ENCODE results near the gene AVPR2. TPM values are rescaled to one million over a fixed set of nuclear protein-coding genes. Genes with fewer than 3 reads are reported as not detected.
A peak's percentile ranks its signal among the peaks of the same experiment; 100 is the strongest.

AVPR2 gene
- total RNA-seq, 1 experiment from 2014 or later = 3.2 TPM

DNA sequence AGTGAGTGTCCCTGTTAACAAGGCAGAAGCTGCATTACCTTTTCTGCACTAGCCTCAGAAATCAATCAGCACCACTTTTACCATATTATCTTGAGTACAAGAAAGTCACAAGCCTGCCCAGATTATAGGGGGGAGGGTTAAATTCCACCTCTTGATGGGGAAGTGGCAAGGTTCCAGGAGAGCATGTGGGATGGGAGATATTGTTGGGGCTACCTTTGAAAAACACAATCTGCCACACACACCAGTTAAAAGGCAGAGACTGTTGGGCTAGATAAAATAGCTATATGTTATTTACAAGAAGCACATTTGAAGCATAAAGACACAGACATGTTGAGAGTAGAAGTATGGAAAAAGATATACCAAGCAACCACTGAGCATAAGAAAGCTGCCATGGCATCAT lies 6.6 kb upstream of the AVPR2 start:
- Histone ChIP-seq H3K4me2 (no peak overlapping the region), H3K4me3 (no peak overlapping the region), H3K4me1 (replicated peaks; ENCODE audit: insufficient read depth) (peaks cover 24% of the 10 kb centered on the region), H3K27ac (no peak overlapping the region), H3K9me3 (ENCODE audit: insufficient read depth, low read depth) (no peaks in the 10 kb centered on the region), H3K79me2 (ENCODE audit: low read depth) (no peaks in the 10 kb centered on the region), H3K27me3 (ENCODE audit: insufficient read depth, low read depth) (no peaks in the 10 kb centered on the region), H3K9me2 (ENCODE audit: insufficient read depth) (no peaks in the 10 kb centered on the region), H2AFZ (no peak overlapping the region), H3F3A (ENCODE audit: insufficient read depth, low read depth) (peaks cover 5% of the 10 kb centered on the region), H4K20me1 (ENCODE audit: insufficient read depth) (no peaks in the 10 kb centered on the region), H3K36me3 (ENCODE audit: low read depth) (no peaks in the 10 kb centered on the region)
- TF ChIP-seq EZH2 (IDR thresholded peaks at IDR 0.05; ENCODE audit: low read depth) = no peak
- TF ChIP-seq, protein P1, sequence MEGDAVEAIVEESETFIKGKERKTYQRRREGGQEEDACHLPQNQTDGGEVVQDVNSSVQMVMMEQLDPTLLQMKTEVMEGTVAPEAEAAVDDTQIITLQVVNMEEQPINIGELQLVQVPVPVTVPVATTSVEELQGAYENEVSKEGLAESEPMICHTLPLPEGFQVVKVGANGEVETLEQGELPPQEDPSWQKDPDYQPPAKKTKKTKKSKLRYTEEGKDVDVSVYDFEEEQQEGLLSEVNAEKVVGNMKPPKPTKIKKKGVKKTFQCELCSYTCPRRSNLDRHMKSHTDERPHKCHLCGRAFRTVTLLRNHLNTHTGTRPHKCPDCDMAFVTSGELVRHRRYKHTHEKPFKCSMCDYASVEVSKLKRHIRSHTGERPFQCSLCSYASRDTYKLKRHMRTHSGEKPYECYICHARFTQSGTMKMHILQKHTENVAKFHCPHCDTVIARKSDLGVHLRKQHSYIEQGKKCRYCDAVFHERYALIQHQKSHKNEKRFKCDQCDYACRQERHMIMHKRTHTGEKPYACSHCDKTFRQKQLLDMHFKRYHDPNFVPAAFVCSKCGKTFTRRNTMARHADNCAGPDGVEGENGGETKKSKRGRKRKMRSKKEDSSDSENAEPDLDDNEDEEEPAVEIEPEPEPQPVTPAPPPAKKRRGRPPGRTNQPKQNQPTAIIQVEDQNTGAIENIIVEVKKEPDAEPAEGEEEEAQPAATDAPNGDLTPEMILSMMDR (conservative IDR thresholded peaks at IDR 0.05) = no peak
- intact Hi-C loops (cut with micrococcal nuclease; ENCODE audit: unreplicated experiment) = no loop called here
- BruUV-seq (replicated peaks) = no TSS peak
- CTCF ChIA-PET = no interaction called here
- no peak for DNase-seq
- POLR2A ChIA-PET (ENCODE audit: unreplicated experiment) = no interaction called here

DNA sequence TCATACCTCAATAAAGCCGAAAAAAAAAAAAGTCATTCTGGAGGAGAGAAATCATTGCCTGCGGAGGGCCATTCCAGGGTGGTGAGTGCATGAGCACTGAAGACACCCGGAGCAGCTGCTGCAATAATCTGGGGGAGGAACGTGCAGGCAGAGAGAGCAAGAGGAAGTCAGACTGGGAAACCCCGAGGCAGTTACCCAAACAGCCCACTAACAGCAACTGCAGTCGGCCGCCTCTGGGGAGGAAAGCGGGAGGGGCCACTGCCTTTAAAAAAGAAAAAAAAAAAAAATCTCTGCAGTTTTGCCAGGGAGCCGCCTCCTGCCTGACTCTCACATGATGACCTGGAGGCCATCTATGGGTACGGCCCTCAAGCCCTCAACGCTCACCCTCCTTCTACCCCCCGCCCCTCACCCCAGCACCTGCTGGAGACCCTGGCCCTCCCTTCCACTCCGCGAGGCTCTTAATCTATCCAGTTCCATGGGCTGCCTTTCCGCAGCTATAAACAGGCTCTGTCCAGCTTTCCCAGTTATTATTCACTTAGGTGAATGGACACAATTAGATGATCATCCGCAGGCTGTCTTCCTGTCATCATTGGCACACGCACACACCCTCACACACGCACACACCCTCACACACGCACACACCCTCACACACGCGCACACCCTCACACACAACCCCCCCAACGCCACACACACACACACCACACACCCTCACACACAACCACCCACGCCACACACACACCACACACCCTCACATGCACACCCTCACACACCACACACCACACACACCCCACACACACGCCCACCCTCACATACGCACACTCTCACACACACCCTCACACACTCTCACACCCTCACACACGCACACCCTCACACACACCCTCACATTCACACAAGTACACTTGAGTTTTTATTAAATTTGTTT lies 3.4 kb upstream of the AVPR2 start:
- TF ChIP-seq, protein P1 (conservative IDR thresholded peaks at IDR 0.05) = no peak
- no peak for TF ChIP-seq EZH2 (IDR thresholded peaks at IDR 0.05; ENCODE audit: low read depth)
- peak overlapping the region; percentile 46 for H3K4me2 ChIP-seq
- H3K9me2 ChIP-seq (ENCODE audit: insufficient read depth) = no peaks in the 10 kb centered on the region
- peaks cover 25% of the 10 kb centered on the region for H3K4me1 ChIP-seq (replicated peaks; ENCODE audit: insufficient read depth)
- intact Hi-C loops (cut with micrococcal nuclease; ENCODE audit: unreplicated experiment) = loop anchor here (2.0 kb wide), 3 partner anchors 14 to 106 kb away; partner anchors contain the start of genes IDH3G, L1CAM and SSR4
- H4K20me1 ChIP-seq (ENCODE audit: insufficient read depth) = no peaks in the 10 kb centered on the region
- H3K79me2 ChIP-seq (ENCODE audit: low read depth) = no peaks in the 10 kb centered on the region
- no peak overlapping the region for H2AFZ ChIP-seq
- H3K9me3 ChIP-seq (ENCODE audit: insufficient read depth, low read depth) = no peaks in the 10 kb centered on the region
- H3K4me3 ChIP-seq = no peak overlapping the region
- H3K27ac ChIP-seq = 0 out of 2 replicates have a peak overlapping the region, but pooled peaks have one; percentile 16
- no TSS peak for BruUV-seq (replicated peaks)
- POLR2A ChIA-PET (ENCODE audit: unreplicated experiment) = interaction anchor here (0.6 kb wide), 1 partner anchor 10 kb away, joined by 3 read pairs; no protein-coding TSS in a partner anchor
- CTCF ChIA-PET = interaction anchor here (0.7 kb wide), 2 partner anchors 14 to 158 kb away, joined by 5 read pairs; no protein-coding TSS in a partner anchor
- no peaks in the 10 kb centered on the region for H3K36me3 ChIP-seq (ENCODE audit: low read depth)
- no peaks in the 10 kb centered on the region for H3K27me3 ChIP-seq (ENCODE audit: insufficient read depth, low read depth)
- peaks cover 5% of the 10 kb centered on the region for H3F3A ChIP-seq (ENCODE audit: insufficient read depth, low read depth)
- DNase-seq = peak; percentile 79 to 83

DNA sequence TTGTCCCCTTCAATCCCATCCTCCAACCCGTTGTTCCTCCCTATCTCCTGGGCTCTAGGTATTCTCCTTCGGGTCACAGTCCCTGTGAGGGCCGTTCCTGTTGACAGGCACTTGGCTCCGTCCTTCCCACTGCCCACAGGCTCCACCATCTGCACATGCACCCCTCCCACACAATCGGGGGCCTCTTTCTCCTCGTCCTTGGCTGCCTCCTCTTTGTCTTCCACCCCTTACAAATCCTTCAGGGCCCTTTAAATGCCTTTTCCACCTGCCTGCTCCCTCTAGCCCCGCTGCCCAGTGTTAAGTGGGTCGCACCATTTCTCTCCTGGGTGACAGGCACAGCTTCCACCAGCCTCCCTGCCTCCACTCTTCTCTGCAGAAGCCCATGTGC lies 2.7 kb upstream of the AVPR2 start:
- H2AFZ ChIP-seq = no peak overlapping the region
- POLR2A ChIA-PET (ENCODE audit: unreplicated experiment) = no interaction called here
- H4K20me1 ChIP-seq (ENCODE audit: insufficient read depth) = no peaks in the 10 kb centered on the region
- H3K27me3 ChIP-seq (ENCODE audit: insufficient read depth, low read depth) = no peaks in the 10 kb centered on the region
- H3K4me3 ChIP-seq = no peak overlapping the region
- no peak for TF ChIP-seq EZH2 (IDR thresholded peaks at IDR 0.05; ENCODE audit: low read depth)
- TF ChIP-seq, protein P1 (conservative IDR thresholded peaks at IDR 0.05) = no peak
- H3K9me2 ChIP-seq (ENCODE audit: insufficient read depth) = no peaks in the 10 kb centered on the region
- H3K9me3 ChIP-seq (ENCODE audit: insufficient read depth, low read depth) = no peaks in the 10 kb centered on the region
- H3K36me3 ChIP-seq (ENCODE audit: low read depth) = no peaks in the 10 kb centered on the region
- CTCF ChIA-PET = no interaction called here
- H3F3A ChIP-seq (ENCODE audit: insufficient read depth, low read depth) = peaks cover 5% of the 10 kb centered on the region
- H3K4me1 ChIP-seq (replicated peaks; ENCODE audit: insufficient read depth) = peaks cover 25% of the 10 kb centered on the region
- no TSS peak for BruUV-seq (replicated peaks)
- intact Hi-C loops (cut with micrococcal nuclease; ENCODE audit: unreplicated experiment) = loop anchor here (2.0 kb wide), 3 partner anchors 15 to 107 kb away; partner anchors contain the start of genes IDH3G, L1CAM and SSR4
- no peaks in the 10 kb centered on the region for H3K79me2 ChIP-seq (ENCODE audit: low read depth)
- DNase-seq = no peak
- no peak overlapping the region for H3K4me2 ChIP-seq
- no peak overlapping the region for H3K27ac ChIP-seq

Measured in PC-9 (cell line).